ENCODE measurements around the gene C6orf62.

DNA sequence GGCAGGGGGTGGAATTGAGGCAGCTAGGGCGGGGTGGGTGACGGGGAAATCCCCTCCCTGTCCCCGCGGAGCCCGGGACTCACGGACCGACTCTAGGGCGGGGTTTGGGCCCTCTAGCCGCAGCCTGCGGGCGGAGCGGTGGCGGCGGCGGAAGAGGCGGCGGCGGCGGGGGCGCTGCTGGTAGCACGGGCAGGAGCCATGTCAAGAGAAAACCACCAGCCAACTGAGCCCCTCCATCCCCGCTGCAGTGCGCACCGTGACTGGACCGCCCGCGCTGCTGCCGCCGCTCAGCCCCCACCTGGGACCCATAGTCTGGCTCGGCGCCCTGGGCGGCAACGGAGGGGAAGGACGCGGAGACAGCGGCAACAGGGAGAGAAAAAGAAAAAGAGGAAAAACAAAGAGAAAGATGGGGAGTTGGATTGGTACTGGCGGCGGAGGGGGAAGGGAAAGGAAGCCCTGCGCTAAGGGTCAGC is 1.2 kb upstream of the C6orf62 start:
- TF ChIP-seq, protein P1, sequence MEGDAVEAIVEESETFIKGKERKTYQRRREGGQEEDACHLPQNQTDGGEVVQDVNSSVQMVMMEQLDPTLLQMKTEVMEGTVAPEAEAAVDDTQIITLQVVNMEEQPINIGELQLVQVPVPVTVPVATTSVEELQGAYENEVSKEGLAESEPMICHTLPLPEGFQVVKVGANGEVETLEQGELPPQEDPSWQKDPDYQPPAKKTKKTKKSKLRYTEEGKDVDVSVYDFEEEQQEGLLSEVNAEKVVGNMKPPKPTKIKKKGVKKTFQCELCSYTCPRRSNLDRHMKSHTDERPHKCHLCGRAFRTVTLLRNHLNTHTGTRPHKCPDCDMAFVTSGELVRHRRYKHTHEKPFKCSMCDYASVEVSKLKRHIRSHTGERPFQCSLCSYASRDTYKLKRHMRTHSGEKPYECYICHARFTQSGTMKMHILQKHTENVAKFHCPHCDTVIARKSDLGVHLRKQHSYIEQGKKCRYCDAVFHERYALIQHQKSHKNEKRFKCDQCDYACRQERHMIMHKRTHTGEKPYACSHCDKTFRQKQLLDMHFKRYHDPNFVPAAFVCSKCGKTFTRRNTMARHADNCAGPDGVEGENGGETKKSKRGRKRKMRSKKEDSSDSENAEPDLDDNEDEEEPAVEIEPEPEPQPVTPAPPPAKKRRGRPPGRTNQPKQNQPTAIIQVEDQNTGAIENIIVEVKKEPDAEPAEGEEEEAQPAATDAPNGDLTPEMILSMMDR (conservative IDR thresholded peaks at IDR 0.05; ENCODE audit: low read depth in 2 of 2), result no peak
- TF ChIP-seq ZNF114 (CRISPR knock-in tag; IDR thresholded peaks at IDR 0.05) (no peak), EZH2 (IDR thresholded peaks at IDR 0.05; ENCODE audit: low read depth, unreplicated experiment) (no peak), POLR2AphosphoS5 (IDR thresholded peaks at IDR 0.05; ENCODE audit: low read depth) (no peak; the same call in 1 of the 2 replicates)
- TF ChIP-seq, protein P2, sequence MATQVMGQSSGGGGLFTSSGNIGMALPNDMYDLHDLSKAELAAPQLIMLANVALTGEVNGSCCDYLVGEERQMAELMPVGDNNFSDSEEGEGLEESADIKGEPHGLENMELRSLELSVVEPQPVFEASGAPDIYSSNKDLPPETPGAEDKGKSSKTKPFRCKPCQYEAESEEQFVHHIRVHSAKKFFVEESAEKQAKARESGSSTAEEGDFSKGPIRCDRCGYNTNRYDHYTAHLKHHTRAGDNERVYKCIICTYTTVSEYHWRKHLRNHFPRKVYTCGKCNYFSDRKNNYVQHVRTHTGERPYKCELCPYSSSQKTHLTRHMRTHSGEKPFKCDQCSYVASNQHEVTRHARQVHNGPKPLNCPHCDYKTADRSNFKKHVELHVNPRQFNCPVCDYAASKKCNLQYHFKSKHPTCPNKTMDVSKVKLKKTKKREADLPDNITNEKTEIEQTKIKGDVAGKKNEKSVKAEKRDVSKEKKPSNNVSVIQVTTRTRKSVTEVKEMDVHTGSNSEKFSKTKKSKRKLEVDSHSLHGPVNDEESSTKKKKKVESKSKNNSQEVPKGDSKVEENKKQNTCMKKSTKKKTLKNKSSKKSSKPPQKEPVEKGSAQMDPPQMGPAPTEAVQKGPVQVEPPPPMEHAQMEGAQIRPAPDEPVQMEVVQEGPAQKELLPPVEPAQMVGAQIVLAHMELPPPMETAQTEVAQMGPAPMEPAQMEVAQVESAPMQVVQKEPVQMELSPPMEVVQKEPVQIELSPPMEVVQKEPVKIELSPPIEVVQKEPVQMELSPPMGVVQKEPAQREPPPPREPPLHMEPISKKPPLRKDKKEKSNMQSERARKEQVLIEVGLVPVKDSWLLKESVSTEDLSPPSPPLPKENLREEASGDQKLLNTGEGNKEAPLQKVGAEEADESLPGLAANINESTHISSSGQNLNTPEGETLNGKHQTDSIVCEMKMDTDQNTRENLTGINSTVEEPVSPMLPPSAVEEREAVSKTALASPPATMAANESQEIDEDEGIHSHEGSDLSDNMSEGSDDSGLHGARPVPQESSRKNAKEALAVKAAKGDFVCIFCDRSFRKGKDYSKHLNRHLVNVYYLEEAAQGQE (IDR thresholded peaks at IDR 0.05; ENCODE audit: unreplicated experiment), result no peak
